Measurements from ENCODE around the gene FAM216A. TPM values are rescaled to one million over a fixed set of nuclear protein-coding genes. Genes with fewer than 3 reads are reported as not detected.

FAM216A gene
- total RNA-seq, 1 donor from 2014 or later = 5.7 TPM

DNA sequence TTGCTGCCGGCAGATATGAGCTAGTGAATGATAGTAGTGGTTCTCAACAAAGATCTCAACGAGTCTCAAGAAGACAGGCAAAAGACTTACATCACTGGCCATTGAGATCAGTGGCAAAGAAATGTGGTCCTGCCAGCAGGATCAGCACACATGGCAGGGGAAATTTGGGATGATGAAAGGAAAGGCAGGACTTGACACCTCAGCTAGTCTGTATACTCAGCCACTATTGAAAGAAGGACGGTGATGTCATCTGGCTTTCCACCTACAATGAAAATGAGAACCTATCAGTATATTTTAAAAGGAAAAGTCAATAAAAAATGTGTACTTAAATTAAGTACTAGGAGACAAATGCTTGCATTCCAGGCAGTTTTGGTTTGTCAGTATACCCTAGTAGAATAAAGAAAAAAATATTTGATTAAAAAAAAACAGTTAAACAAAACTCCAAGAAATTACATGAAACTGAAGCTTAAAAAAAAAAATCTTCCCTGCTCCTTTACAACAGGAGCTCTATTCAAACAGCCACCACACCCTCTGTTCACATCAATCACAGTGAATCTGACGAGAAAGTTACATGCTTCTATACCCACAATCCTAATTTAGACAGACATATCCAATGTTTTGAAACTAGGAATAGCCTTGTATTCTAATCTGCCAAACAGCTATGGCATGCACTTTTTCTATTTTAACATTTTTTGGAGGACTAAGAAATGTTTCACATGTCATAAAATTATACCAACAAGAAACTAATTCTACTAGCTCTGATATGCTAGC lies 68.4 kb downstream of the FAM216A start:
- TF ChIP-seq, protein P1, sequence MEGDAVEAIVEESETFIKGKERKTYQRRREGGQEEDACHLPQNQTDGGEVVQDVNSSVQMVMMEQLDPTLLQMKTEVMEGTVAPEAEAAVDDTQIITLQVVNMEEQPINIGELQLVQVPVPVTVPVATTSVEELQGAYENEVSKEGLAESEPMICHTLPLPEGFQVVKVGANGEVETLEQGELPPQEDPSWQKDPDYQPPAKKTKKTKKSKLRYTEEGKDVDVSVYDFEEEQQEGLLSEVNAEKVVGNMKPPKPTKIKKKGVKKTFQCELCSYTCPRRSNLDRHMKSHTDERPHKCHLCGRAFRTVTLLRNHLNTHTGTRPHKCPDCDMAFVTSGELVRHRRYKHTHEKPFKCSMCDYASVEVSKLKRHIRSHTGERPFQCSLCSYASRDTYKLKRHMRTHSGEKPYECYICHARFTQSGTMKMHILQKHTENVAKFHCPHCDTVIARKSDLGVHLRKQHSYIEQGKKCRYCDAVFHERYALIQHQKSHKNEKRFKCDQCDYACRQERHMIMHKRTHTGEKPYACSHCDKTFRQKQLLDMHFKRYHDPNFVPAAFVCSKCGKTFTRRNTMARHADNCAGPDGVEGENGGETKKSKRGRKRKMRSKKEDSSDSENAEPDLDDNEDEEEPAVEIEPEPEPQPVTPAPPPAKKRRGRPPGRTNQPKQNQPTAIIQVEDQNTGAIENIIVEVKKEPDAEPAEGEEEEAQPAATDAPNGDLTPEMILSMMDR (IDR thresholded peaks at IDR 0.05; ENCODE audit: insufficient read depth, low read length, poor library complexity, severe bottlenecking) = no peak
- DNase-seq (ENCODE audit: low read depth) = no peak
- H3K36me3 ChIP-seq (ENCODE audit: control insufficient read depth, insufficient read depth, low read length) = peaks cover 3% of the 10 kb centered on the region
- no peaks in the 10 kb centered on the region for H3K27me3 ChIP-seq (ENCODE audit: control insufficient read depth, insufficient read depth, low read length)
- H3K4me3 ChIP-seq (ENCODE audit: low read depth, low read length) = no peak overlapping the region

DNA sequence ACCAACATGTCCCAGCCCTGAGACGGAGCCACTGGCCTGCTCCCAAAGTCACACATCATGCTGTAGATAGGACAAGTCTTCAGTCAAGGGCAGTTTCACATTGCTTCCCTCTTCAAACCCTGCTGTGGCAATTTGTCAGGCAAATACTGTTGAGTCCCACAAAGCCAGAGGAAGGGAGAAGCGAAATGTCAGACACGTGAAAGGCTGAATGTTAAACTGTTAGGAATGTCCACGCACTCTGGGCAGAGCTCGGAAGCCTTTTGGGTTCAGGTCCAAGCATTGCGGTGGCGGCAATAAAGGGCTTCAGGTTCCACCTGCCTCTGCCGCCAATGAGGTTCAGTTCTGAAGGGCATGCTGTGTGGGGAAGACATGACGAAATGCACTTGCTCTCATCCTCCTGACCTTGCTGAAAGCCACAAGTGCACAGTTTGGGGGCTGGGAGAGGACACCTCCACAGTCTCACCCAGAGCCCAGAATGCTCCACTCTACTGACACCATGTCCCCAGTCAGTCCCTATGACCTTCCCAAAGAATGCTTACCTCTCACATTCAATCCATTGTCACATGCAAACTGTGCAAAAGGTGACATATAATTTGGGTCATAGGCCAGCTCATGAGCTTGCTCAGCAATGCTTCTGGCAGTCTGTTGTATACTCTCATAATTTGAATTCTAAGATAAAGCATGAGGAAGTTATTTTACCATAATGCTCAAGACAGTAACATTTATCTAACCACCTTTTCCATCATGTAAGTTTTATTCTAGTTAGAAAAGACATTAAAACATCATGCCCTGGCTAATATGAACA lies 69.2 kb downstream of the FAM216A start:
- TF ChIP-seq, protein P1 (IDR thresholded peaks at IDR 0.05; ENCODE audit: insufficient read depth, low read length, poor library complexity, severe bottlenecking) = no peak
- H3K4me3 ChIP-seq (ENCODE audit: low read depth, low read length) = no peak overlapping the region
- peaks cover 3% of the 10 kb centered on the region for H3K36me3 ChIP-seq (ENCODE audit: control insufficient read depth, insufficient read depth, low read length)
- no peaks in the 10 kb centered on the region for H3K27me3 ChIP-seq (ENCODE audit: control insufficient read depth, insufficient read depth, low read length)
- DNase-seq (ENCODE audit: low read depth) = no peak

DNA sequence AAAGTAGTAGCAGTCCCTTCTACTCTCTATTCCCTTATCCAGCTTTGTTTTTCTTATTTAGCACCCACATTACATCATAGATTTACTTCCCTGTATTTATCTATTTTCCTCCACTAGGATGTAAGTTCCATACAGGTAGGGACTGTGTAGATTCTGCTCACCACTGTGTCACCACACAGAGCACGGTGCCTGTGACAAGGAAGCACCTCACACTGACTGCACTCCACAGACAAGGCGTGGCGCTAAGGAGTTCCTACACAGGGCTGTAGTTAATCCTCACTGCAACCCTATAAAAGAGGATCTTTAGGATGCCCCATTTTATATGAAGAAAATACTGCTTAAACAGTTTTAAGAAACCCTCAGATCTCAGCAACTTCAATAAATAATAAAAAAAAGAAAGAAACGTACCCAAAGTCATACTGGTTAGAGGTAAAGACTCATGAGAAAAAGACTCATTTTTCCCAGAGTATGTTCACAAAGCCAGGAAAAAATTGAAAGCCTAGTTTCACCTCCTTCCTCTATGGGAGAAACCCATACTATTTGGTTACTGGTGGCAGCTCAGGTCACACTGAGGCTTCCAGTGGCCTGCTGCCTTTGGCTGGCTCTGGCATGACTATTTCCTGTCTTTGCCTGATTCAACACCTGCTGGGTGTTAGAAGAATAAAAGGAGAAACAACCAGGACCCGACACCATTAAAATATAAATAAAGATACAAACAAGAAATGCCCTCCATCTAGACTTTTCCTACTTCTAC lies 70.4 kb downstream of the FAM216A start:
- Histone ChIP-seq H3K4me3 (ENCODE audit: low read depth, low read length) (no peak overlapping the region), H3K27me3 (ENCODE audit: control insufficient read depth, insufficient read depth, low read length) (no peaks in the 10 kb centered on the region), H3K36me3 (ENCODE audit: control insufficient read depth, insufficient read depth, low read length) (peaks cover 3% of the 10 kb centered on the region)
- TF ChIP-seq, protein P1 (IDR thresholded peaks at IDR 0.05; ENCODE audit: insufficient read depth, low read length, poor library complexity, severe bottlenecking) = no peak
- DNase-seq (ENCODE audit: low read depth) = no peak

Other genes starting within 250 kb of the FAM216A start
- 128 and 143 TPM in 2 replicates for gene ATP2A2, start 187.6 kb upstream of the FAM216A start, total RNA-seq
- gene ANAPC7, start 65.1 kb upstream of the FAM216A start, total RNA-seq = 49.0 and 51.3 TPM in 2 replicates
- gene ARPC3, start 18.5 kb upstream of the FAM216A start, total RNA-seq = 796 and 823 TPM in 2 replicates
- 24.6 and 25.9 TPM in 2 replicates for gene GPN3, start 588 bp upstream of the FAM216A start, total RNA-seq
- gene VPS29, start 33.3 kb downstream of the FAM216A start, total RNA-seq = 75.4 and 93.7 TPM in 2 replicates
- 0.88 and 1.2 TPM in 2 replicates for gene RAD9B, start 33.5 kb downstream of the FAM216A start, total RNA-seq
- gene PPTC7, start 114.5 kb downstream of the FAM216A start, total RNA-seq = 9.8 and 11.5 TPM in 2 replicates
- gene TCTN1, start 145.3 kb downstream of the FAM216A start, total RNA-seq = 16.5 and 27.7 TPM in 2 replicates
- gene HVCN1, start 220.3 kb downstream of the FAM216A start, total RNA-seq = 0.33 and 2.1 TPM in 2 replicates

All from kidney epithelial cell (primary cell).